GM12873 (cell line): ENCODE data around the gene HRH1.

Experiments
- CTCF ChIP-seq: IDR thresholded peaks from 2 replicates; pipeline ENCODE4 v1.5.1; 2012; ENCODE audit warnings: low read depth, mild to moderate bottlenecking, moderate library complexity, low read length, control low read depth; ENCODE audit not compliant: insufficient read depth; ENCODE audit errors: missing control alignments

The HRH1 gene

GRCh38 chr3:11283139-11283475, 128.8 kb downstream of the HRH1 start:
- TF ChIP-seq CTCF = no peak

- no peak for TF ChIP-seq CTCF
Measured at GRCh38 chr3:11284011-11284410, 129.7 kb downstream of the HRH1 start.

GRCh38 chr3:11285471-11285870, 131.2 kb downstream of the HRH1 start:
- TF ChIP-seq CTCF = no peak

- no peak for TF ChIP-seq CTCF
Measured at GRCh38 chr3:11287404-11287803, 133.1 kb downstream of the HRH1 start.

GRCh38 chr3:11288021-11288491, 133.8 kb downstream of the HRH1 start:
- TF ChIP-seq CTCF = no peak

- TF ChIP-seq CTCF = no peak
Measured at GRCh38 chr3:11288786-11289637, 134.7 kb downstream of the HRH1 start.

GRCh38 chr3:11289864-11290263, 135.6 kb downstream of the HRH1 start:
- TF ChIP-seq CTCF = no peak
